HG02885 (cell line): ENCODE measurements around the gene GSX2.
"Not testable (repeated sequence)": the region's sequence is repeated elsewhere in the genome, so short reads cannot be mapped to it uniquely, and the experiment has no call there.

Experiments
- ATAC-seq: cut with Tn5 transposase; IDR thresholded peaks from one replicate; pipeline ENCODE4 v1.9.1; 2021; ENCODE audit warnings: mild to moderate bottlenecking; ENCODE audit not compliant: unreplicated experiment, poor library complexity

The GSX2 gene

DNA sequence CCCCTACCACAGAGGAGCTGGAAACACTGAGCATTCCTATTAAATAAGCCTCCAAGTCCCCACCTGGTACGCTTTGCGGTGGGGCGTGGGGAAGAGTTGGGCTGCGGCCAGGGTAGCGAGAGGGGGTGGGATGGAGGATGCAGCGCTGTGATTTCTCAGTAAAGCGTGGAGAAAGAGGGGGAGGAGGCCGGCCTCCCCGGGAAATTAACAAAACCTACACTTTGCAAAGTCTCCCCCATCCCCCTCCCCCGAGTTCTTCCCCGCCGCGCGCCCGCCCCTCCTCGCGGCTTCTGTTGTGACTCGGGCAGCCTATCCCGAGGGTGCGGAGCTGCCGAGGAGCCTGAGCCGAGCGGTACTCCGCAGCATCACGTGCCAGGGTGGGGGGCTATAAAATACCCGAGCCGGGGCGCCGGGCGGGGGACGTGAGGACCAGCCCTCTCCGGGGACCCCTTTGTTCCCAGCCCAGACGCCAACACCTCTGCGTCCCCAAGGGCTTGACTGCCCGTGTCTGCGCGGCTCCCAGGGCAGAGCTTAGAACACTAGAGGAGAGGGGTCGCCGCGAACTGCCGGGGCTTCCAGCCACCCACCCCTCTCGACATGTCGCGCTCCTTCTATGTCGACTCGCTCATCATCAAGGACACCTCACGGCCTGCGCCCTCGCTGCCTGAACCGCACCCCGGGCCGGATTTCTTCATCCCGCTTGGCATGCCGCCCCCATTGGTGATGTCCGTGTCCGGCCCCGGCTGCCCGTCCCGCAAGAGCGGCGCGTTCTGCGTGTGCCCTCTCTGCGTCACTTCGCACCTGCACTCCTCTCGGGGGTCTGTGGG lies at the start of gene GSX2:
TSS of gene GSX2 (plus strand) at position 416 of the 827 bp plus-strand sequence. CDS start at position 598, 182 bp downstream.
- ATAC-seq, result no peak

DNA sequence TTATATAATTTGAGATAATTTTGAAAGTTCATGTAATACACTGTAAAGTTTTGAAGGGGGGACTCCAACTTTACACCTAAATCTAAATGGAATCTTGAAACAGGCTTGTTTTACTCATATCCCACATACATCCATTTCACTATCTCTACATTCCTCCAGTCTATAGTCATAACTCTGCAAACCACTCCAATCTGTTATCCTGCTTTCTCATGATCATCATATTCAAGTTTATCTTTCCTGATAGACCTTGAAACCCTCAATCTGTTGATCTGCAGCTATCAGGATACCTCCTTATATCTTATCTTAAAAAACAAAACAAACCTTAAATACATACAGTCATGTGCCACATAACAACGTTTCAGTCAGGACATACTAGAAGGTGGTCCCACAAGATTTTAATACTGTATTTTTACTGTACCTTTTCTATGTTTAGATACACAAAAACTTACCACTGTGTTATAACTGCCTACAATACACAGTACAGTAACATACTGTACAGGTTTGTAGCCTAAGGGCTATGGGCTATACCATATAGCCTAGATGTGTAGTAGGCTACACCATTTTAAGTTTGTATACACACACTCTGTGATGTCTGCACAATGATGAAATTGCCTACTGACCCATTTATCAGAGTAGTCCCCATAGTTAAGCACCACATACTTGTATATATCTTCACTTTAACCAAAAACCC lies 49.6 kb upstream of the GSX2 start:
- ATAC-seq, result no peak

DNA sequence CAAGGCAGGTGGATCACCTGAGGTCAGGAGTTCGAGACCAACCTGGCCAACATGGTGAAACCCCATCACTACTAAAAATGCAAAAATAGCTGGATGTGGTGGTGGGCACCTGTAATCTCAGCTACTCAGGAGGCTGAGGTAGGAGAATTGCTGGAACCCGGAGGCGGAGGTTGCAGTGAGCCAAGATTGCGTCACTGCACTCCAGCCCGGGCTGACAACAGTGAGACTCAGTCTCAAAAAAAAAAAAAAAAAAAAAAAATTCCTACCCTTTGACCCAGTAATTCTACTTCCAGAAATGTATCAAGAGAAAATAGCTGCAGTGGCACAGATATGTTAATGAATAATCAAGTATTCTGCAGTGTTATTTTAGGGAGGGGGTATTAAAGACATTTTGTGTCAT lies 46.6 kb upstream of the GSX2 start:
- ATAC-seq, result not testable (repeated sequence)

DNA sequence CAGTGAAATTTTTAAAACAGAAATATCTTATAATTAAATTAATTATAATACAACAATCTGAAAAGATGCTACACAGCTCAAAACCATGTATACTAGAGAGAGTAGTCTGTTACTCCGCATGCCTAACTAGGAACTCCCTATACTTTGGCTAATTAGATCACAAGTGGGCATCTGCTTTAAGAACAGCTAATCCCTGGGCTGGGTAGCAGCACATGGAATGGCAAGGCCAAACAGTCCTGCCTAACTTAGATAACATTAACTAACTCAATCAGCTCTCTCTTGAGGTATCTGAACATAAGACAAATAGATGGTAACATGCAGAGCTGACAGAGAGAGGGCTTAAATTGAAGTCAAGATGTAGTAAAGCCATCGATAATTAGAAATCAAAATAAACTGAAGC lies 45.5 kb upstream of the GSX2 start:
- no peak for ATAC-seq

DNA sequence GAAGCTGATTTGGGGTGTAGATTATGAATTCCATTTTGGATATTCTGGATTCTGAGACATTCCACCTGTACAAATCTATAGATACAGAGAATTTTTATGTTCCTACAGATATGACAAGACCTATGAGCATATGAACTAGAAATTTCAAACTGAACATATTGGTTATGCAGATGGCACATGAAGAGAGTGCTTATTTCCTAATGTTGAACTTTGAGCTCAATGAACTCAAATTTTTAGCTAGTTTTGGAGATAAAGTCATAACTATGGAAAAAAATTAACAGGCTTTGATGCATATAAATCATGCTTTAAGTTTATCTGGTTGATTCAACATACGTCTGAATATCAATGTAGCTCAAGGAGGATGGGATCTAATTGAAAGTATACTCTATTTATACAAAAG lies 44.5 kb upstream of the GSX2 start:
- ATAC-seq, result no peak

DNA sequence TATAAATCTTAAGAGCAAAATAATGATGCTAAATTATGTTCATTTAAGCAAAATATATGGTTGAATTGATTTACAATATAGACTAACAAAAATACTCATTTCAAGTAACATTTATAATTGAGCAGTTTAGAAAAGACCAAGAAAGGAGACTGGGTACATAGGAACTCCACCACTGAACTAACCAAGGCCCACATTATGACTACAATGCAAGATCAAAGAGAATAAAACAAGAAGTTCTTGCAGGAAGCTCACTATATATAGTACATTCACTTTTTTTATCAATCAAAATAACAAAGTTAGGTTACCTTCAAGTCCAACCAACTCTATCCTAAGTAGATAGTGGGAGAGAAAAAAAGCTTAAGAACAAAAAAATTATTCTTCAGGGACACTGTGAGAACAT lies 43.6 kb upstream of the GSX2 start:
- no peak for ATAC-seq

DNA sequence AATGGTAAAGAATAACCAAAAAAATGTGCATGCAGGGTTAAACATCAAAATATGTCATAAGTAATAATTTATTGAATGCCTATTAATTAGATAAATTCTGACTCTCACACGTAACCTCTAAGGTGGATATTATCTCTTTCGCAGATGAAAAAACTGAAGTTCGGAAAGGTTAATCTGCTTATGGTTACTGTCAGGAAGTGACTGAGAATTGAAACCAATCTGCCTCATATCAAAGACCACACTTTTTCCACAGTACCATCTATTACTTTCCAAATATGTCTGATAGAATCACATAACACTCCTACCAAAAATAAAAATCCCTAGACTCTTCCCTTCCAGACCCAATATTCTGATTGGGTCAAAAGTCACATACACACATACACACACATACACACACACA lies 41.8 kb upstream of the GSX2 start:
- ATAC-seq, result peak; percentile 54

DNA sequence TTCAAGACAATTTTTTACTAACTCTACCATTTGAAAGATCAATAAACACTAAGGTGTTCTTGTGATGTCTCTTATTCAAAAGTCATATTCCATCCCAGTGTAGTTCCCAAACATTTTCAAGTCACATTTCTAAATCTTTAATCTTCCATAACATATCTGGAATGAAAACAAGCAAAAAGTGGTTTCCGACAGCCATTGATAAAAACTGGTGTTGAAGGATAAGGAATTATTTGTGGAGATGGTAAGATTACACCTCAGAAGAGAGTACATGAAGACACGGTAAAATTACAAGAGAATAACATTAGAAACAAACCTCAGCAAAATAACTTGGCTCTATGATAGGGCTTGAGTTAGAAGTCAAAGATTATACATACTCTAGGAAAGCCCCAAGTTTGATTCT lies 39.8 kb upstream of the GSX2 start:
- no peak for ATAC-seq

DNA sequence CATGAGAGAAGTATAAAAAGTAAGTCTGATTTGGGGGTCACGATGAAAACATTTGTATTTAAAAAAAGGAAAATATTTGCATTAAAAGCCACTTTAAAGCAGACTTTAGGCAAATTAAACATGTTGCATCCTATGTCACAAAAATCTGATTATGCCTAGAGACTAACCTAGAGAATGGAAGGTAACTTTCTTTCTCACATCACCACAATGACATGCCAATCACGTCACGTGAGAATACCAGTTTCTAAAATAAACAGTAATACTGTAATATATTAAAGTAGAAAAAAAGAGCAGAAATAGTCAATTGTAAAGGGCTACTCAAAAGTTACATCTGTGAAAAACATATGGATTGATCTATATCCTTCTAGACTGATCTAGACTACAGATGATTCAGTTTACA lies 38.9 kb upstream of the GSX2 start:
- ATAC-seq, result no peak

DNA sequence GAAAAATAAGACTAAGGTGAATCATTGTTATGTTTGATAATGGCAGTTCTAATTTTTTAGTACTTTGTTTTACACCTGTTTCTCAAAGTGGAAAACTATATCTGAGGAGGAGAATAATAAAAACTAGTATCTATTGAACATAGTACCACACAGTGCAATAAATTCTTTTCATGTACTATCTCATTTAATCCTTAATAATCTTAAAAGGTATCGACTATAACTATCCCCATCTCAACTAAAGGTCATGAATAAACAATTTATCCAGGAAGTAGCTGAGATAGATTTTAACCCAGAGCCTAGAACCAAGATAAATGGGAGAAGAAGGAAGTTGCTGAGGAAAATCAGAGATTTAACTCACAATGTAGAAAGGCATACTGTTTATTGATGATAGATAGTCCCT lies 38.1 kb upstream of the GSX2 start:
- no peak for ATAC-seq

DNA sequence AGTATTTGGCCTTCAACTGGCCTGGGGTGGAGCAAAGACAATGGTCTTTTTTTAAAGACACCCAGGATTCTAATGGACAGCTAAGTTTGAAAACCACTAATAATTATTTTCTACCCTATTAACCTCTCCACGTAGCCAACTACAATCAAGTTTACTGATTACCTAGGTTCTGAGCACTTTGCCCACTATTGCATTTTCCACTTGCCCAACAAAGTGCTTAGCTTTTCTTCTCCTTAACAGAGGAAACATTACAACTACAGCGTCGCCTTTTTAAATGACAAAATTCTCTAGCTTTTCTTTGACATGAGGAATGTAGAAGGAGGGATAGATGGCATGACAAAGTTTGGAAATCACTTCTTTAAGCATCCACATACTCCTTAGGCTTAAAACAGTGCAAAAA lies 37.6 kb upstream of the GSX2 start:
- ATAC-seq, result no peak

DNA sequence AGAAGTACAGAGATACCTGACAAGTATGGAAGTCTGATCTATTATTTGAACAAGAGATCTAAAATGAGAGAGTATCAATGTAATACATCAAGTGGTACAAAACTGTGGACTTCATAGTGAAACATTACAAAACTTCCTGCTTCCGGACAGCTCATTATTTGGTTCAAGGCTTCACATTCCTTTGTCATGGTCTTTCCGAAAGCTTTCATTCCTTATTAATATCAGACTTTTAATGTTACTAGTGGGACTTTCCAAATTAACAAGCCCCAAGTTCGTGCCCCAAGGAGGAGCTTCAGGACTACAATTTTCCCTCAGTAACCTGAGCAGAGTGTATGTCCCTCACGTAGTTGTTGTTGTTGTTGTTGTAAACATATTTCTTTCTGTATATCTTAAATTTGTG lies 36.7 kb upstream of the GSX2 start:
- ATAC-seq, result no peak

DNA sequence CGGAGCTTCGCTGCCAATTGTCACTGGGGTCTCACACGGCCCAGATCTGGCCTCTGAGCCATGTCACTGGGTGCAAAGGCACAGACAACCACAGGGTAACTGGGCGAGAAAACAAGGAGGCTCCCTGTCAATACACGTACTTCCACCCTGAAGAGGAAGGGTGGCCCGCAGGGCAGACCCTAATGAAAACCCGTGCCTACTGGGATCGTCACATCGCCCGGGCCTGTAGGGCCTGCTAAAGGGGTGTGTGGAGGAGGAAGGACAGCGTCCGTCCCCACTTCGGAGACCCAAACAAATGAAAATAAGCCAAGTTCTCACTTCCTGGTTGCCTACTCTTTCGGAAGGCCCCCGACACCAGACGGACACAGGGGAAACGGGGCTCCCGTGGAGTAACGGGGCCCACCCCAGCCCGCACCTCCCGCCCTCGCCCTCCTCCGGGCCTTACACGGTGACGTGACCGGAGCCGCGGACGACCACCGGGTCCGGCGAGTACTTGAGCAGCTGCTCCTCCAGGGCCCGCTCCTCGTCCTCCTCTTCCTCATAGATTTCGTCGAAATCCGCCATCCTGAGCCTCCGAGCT lies 36.1 kb upstream of the GSX2 start:
- ATAC-seq, result peak; percentile 30

DNA sequence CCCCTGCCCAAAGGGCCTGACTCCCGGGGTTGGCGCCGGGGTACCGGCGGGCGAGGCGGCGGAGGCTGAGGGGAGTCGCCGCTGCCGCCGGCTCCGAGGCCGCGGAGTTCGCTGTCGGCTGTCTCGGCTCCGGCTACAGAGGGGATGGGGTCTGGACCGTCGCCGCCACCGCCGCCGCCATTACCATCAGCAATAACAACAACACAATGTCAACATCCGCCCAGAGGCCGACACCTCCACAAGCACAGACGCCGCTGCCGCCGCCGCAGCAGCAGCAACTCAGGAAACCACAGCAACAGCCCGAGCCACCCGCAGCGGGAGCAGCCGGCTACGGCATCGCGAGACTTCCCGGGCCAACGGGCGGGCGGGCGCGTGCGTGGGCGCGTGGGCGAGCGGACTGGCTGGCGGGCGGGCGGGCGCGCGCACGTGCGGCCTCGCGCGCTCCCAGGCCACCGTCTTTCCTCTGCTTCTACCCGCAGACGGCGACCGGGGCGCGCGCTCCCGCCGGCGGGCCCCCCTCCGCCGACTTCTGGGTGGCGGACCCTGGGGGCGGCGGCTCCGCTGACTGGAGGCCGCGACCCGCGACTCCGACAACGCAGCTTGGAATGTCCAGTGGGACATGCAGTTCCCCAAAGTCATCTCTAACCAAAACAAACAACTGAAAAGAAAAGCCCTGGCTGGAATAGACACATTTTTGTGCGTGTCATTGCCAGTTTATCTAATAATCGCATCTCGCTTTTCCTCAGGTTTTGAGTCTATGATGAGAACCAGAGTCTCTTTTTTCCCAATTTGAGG lies 35.4 kb upstream of the GSX2 start, which contains the start of gene CHIC2:
TSS of gene CHIC2 (minus strand) at position 289 of the 795 bp plus-strand sequence. CDS start 305 bp downstream, outside the sequence.
- peak; percentile 95 for ATAC-seq

DNA sequence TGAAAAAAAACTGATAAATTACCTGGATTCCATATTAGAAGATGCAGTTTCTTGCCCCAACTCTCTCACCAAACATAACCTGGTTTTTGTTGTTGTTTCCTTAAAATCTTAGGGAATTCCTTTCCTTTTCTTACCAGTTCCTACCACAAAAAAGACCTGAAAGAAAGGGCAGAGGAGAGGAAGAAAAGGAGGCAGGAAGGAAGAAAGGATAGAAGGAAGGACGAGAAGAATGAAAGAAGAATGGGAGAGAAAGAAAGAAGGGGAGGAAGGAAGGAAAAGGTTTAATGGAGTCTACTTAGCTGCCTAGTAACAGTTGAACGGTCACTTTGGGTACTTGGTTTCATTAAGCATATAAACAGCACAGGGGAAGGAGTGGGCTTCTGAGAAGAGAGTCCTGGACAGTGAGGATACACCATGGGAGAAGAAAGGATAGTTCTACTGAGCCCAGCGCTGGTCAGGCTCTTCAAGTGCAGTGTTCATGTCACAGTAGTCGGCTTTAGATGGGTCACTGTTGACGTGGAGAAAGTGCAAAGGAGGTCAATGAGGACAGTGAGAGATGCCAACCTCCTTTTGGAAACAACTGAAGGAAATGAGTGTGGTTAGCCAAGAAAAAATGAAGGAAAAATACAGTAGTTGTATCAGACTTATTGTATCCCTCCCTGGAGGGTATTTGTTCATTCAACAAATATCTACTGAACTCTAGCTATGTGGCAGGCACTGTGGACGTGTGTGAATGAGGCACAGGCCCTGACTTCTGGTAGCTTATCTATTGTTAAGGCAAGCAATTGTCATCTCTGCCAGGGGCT lies 34.5 kb upstream of the GSX2 start:
- ATAC-seq, result no peak

DNA sequence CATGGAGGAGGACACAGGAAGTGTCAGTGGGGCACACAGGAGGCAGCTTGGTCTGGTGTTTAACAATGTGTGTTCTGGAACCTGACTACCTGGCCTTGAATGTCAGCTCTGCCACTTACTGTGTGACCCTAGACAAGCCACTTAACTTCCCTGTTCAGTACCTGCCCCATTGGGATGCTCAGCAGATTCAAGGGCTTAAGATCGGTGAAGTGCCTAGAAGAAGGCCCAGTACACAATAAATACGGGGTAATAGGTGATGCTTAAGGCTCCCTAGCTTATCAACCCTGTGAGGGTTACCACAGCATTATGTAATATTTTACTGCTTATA lies 33.9 kb upstream of the GSX2 start:
- no peak for ATAC-seq

DNA sequence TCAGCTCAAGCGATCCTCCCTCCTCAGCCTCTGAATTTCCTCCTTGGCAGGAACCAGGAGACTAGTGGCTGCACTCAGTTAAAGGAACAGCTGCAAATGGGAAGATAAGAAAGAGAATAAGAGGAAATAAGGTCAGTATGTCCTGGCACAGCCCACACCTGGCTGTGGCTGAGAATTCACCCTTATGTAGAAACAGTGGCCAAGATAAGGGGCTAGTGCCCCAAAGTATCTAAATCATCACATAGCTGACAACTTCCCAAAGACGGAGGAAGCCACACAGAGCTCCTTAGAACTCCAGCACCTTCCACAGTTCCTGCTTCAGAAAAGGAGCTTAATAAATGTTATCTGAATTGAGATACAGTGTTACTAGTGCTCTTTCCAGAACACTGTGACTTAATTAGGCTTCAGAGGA lies 33.2 kb upstream of the GSX2 start:
- no peak for ATAC-seq

DNA sequence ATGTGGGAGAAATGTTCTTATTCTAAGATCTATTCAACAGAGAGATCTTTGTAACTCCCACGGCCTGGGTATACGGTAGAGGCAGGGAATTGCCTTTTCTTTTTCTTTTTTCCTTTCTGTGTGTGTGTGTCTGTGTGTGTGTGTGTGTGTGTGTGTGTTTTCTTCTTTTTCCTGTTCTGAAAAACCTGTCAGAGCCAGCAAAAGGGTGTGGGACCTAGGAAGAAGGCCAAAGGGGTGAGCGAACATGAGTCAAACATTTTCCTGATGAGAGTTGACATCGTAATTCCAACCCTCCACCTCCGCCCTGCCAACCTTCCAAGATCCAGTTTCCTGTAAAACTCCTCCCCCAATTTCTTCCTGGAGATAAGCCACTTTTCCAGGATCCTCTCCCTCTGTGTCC lies 32.8 kb upstream of the GSX2 start:
- no peak for ATAC-seq

DNA sequence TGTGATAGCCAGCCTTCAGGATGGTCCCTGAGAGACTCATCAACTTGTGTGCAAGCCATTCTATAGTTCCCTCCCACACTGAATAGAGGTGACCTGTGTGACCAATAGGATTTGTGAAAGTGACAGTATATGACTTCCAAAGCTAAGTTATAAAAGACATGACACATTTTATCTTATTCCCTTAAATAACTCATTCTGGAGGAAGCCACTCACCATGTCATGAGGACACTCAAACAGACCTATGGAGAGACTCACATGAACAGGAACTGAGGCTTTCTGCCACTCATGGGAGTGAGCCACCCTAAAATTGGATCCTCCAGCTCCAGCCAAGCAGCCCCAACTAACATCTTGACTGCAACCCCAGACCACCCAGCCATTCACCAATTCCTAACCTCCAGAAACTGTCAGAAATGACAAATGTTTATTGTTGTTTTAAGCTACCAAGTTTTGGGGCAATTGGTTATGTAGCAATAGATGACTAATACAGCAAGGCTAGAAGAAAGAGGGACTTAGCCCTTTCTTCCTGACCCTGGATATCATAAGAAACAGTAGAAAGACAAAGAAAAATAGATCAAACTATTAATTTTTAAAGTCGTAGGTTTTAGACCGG lies 26.6 kb upstream of the GSX2 start:
- ATAC-seq, result no peak

DNA sequence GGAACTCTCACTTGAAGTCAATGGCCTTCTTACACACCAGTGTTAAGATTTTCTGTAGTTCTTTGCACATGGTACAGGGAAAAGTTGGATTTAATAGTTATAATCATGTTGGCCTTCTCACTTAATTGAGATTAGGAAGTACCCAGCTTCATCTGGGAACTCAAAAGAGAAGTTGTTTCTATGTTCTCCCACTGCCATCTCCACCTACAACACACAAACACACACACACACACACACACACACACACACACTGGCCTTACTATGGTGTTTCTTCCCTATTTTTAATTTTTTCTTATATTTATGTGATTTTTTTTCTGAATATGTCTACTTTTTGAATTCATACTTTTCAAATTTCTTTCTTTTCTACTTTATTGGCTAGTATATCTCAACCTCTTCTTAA lies 25.6 kb upstream of the GSX2 start:
- no peak for ATAC-seq
